K562 (cell line): ENCODE results near the gene TNK2. TPM values are rescaled to one million over a fixed set of nuclear protein-coding genes. Genes with fewer than 3 reads are reported as not detected.
"Not testable (repeated sequence)": the region's sequence is repeated elsewhere in the genome, so short reads cannot be mapped to it uniquely, and the experiment has no call there.

ENCODE experiments used
- ATAC-seq: fragments of 200-7000 bp; cut with Tn5 transposase; 3 replicates; pipeline ENCODE4 v1.9.1; 2020; ENCODE audit warnings: moderate library complexity
- BruUV-seq: library from RNA; stranded (reverse); fragments of 400-500 nt; replicated peaks from 2 replicates; lab custom pipeline; 2021; lab: Mats Ljungman, UMichigan
- CTCF ChIA-PET: fragments of 300-600 bp; formaldehyde crosslinking; extraction: SDS; loops from one replicate; lab custom pipeline; 2021; ENCODE audit warnings: low intra/inter-chr PET ratio; lab: Yijun Ruan, JAX
- POLR2A ChIA-PET: fragments of 300-600, 350-650 bp; sonication (Branson Sonifier 250); formaldehyde crosslinking; extraction: SDS; loops from one replicate; lab custom pipeline; 2021; ENCODE audit warnings: antibody characterized with exemption, inconsistent platforms; lab: Yijun Ruan, JAX
- DNase-seq, 4 experiments: peaks; one replicate each; pipeline versions ENCODE4 v3.0.0 to v3.0.0-alpha.2; 2011 to 2018; ENCODE audit warnings: low spot score in 3 of 4, mixed read lengths in 3 of 4; ENCODE audit errors: extremely low read depth in 1 of 4
- FAIRE-seq: peaks from 2 replicates; lab custom pipeline; 2011; peaks lifted over from hg19 to GRCh38; lab: Jason Lieb, UNC
- H2AFZ ChIP-seq: 2 replicates; pipeline ENCODE4 v1.6.0; 2011; ENCODE audit warnings: low read depth, low read length, control low read depth, inconsistent platforms
- H3K27ac ChIP-seq: fragments of 200-600 bp; 3 replicates; pipeline ENCODE4 v1.8.0; 2011; ENCODE audit warnings: low read depth, mild to moderate bottlenecking, control low read depth, inconsistent platforms, low read length, moderate library complexity, mixed read lengths; ENCODE audit errors: extremely low read depth
- H3K27me3 ChIP-seq, 2 experiments: fragments of 300-600 bp in 1 of 2; 2 replicates in 1 of 2; 3 replicates in 1 of 2; pipeline versions ENCODE4 v1.6.0 to v1.8.0; 2011; ENCODE audit warnings: inconsistent platforms in 2 of 2, low read length in 2 of 2, mild to moderate bottlenecking in 1 of 2, mixed read lengths in 1 of 2, moderate library complexity in 1 of 2; ENCODE audit not compliant: control insufficient read depth in 2 of 2, insufficient read depth in 2 of 2
- H3K36me3 ChIP-seq: fragments of 300-600 bp; 3 replicates; pipeline ENCODE4 v1.8.0; 2011; ENCODE audit warnings: mild to moderate bottlenecking, low read length, inconsistent platforms; ENCODE audit not compliant: control insufficient read depth, insufficient read depth
- H3K4me1 ChIP-seq, 2 experiments: fragments of 200-600 bp in 1 of 2; replicated peaks in 1 of 2; 2 replicates in 1 of 2; 3 replicates in 1 of 2; pipeline versions ENCODE4 v1.5.1 to v1.8.0; 2011; ENCODE audit warnings: inconsistent platforms in 2 of 2, low read length in 2 of 2, mild to moderate bottlenecking in 1 of 2, mixed read lengths in 1 of 2, moderate library complexity in 1 of 2; ENCODE audit not compliant: control insufficient read depth in 2 of 2, insufficient read depth in 2 of 2
- H3K4me2 ChIP-seq: 2 replicates; pipeline ENCODE4 v1.6.1; 2011; ENCODE audit warnings: low read length, control low read depth, inconsistent platforms, mixed read lengths; ENCODE audit not compliant: insufficient read depth
- H3K4me3 ChIP-seq: fragments of 200-600 bp; sonication (generic), shearing (Covaris generic); 2 replicates; pipeline ENCODE4 v1.5.1; 2016; ENCODE audit warnings: control low read depth, inconsistent platforms
- H3K79me2 ChIP-seq: fragments of 200-600 bp; 3 replicates; pipeline ENCODE4 v1.8.0; 2011; ENCODE audit warnings: low read length, inconsistent platforms; ENCODE audit not compliant: control insufficient read depth, insufficient read depth
- H3K9ac ChIP-seq, 2 experiments: 2 replicates each; pipeline versions ENCODE4 v1.6.0 to v1.6.1; 2011; ENCODE audit warnings: low read depth in 2 of 2, low read length in 2 of 2, control low read depth in 1 of 2, inconsistent platforms in 1 of 2, mild to moderate bottlenecking in 1 of 2, mixed read lengths in 1 of 2; ENCODE audit not compliant: insufficient read depth in 1 of 2
- H3K9me1 ChIP-seq: one replicate; pipeline ENCODE4 v1.6.0; 2011; ENCODE audit warnings: inconsistent platforms, mild to moderate bottlenecking, low read length, moderate library complexity; ENCODE audit not compliant: control insufficient read depth, insufficient read depth
- H3K9me3 ChIP-seq: replicated peaks from 2 replicates; pipeline ENCODE4 v1.5.1; 2011; ENCODE audit warnings: low read depth, low read length, inconsistent platforms; ENCODE audit not compliant: control insufficient read depth, insufficient read depth
- H4K20me1 ChIP-seq: replicated peaks from 2 replicates; pipeline ENCODE4 v1.6.1; 2011; ENCODE audit warnings: low read length, inconsistent platforms, mixed read lengths; ENCODE audit not compliant: control insufficient read depth, insufficient read depth
- C11orf30 ChIP-seq: fragments of 450-650 bp; IDR thresholded peaks from 2 replicates; pipeline ENCODE4 v1.6.1; 2016; ENCODE audit warnings: low read depth, mild to moderate bottlenecking
- DNMT1 ChIP-seq: fragments of 450-650 bp; IDR thresholded peaks from 2 replicates; pipeline ENCODE4 v1.6.1; 2016; ENCODE audit warnings: antibody characterized with exemption, mild to moderate bottlenecking
- ETV6 ChIP-seq, 3 experiments: fragments of 150-350 bp in 1 of 3; sonication (generic) in 1 of 3; formaldehyde crosslinking in 1 of 3; IDR thresholded peaks; 2 replicates each; pipeline versions ENCODE4 v1.6.1 to v1.8.0; 2014 to 2022; ENCODE audit warnings: borderline replicate concordance in 2 of 3, low read depth in 2 of 3, antibody characterized with exemption in 1 of 3, low read length in 1 of 3, mild to moderate bottlenecking in 1 of 3, missing genetic modification reagents in 1 of 3
- MAFF ChIP-seq: IDR thresholded peaks from 2 replicates; pipeline ENCODE4 v1.6.1; 2012; ENCODE audit warnings: low read length, improper control_type of control experiment
- NFE2 ChIP-seq: IDR thresholded peaks from 2 replicates; pipeline ENCODE4 v1.6.1; 2014; ENCODE audit warnings: antibody characterized with exemption, low read depth
- PRMT5 ChIP-seq: sonication (generic); formaldehyde crosslinking; IDR thresholded peaks from 2 replicates; pipeline ENCODE4 v1.5.0; 2020; ENCODE audit warnings: missing genetic modification reagents
- RB1 ChIP-seq: fragments of 450-650 bp; IDR thresholded peaks from 2 replicates; pipeline ENCODE4 v1.6.1; 2017; ENCODE audit warnings: low read depth, mild to moderate bottlenecking
- RFX7 ChIP-seq: fragments of 250-450 bp; sonication (Bioruptor Pico); IDR thresholded peaks from 2 replicates; pipeline ENCODE4 v1.5.1; 2021; ENCODE audit warnings: mild to moderate bottlenecking
- TSC22D4 ChIP-seq: fragments of 450-650 bp; IDR thresholded peaks from 2 replicates; pipeline ENCODE4 v1.6.1; 2016; ENCODE audit warnings: missing genetic modification characterization, missing biosample characterization, control low read depth
- WGBS: fragments of 100-300 bp; shearing (Covaris generic); methylation state at CpG from one replicate; pipeline ENCODE4 v1.1.6; 2016; ENCODE audit warnings: low coverage, mixed read lengths; ENCODE audit not compliant: insufficient coverage; ENCODE audit errors: missing lambda C conversion rate; 5-methylcytosine and 5-hydroxymethylcytosine counted together
- in situ Hi-C: fragments of 300-500 bp; cut with MboI; formaldehyde crosslinking; loops from 4 replicates; pipeline ENCODE4 v1.15.0; 2018; ENCODE audit warnings: inconsistent platforms, mixed read lengths
- intact Hi-C: fragments of 100-400 bp; cut with micrococcal nuclease; formaldehyde crosslinking; loops from 2 replicates; pipeline ENCODE4 v1.14.2; 2022
- polyA plus RNA-seq, 8 experiments: library from polyadenylated mRNA; depleted of rRNA in 4 of 8; stranded (reverse) in 5 of 8; unstranded in 3 of 8; fragments of >200 nt; fragmentation: Nextera tagmentation in 2 of 8; fragmentation: Illumina TruSeq in 1 of 8; extraction: Ambion mirVana in 2 of 8; extraction: Trizol in 1 of 8; gene quantifications; 2 replicates each; pipeline versions ENCODE4 v1.2.1 to v1.2.3, GENCODE V29; 2011 to 2014; ENCODE audit warnings: inconsistent platforms in 1 of 8, missing spikeins in 1 of 8
- total RNA-seq, 7 experiments: library from RNA; depleted of rRNA in 6 of 7; stranded (reverse); fragments of >200 nt in 6 of 7; fragmentation: Illumina TruSeq in 2 of 7; extraction: Trizol in 2 of 7; gene quantifications; 2 replicates each; pipeline versions ENCODE4 v1.2.1 to v1.2.3, GENCODE V29; 2011 to 2021; ENCODE audit warnings: low replicate concordance in 1 of 7
- TF ChIP-seq, protein P1 (sequence below): sonication (generic); formaldehyde crosslinking; IDR thresholded peaks from 2 replicates; pipeline ENCODE4 v1.8.0; 2023; ENCODE audit warnings: mild to moderate bottlenecking, missing genetic modification reagents

The TNK2 gene
- total and polyA plus RNA-seq, 9 of the 15 experiments (the other 6 are each of a cell fraction or from before 2014, with no cell fraction given) = 0.03 to 33.8 (median 6.5) TPM

DNA sequence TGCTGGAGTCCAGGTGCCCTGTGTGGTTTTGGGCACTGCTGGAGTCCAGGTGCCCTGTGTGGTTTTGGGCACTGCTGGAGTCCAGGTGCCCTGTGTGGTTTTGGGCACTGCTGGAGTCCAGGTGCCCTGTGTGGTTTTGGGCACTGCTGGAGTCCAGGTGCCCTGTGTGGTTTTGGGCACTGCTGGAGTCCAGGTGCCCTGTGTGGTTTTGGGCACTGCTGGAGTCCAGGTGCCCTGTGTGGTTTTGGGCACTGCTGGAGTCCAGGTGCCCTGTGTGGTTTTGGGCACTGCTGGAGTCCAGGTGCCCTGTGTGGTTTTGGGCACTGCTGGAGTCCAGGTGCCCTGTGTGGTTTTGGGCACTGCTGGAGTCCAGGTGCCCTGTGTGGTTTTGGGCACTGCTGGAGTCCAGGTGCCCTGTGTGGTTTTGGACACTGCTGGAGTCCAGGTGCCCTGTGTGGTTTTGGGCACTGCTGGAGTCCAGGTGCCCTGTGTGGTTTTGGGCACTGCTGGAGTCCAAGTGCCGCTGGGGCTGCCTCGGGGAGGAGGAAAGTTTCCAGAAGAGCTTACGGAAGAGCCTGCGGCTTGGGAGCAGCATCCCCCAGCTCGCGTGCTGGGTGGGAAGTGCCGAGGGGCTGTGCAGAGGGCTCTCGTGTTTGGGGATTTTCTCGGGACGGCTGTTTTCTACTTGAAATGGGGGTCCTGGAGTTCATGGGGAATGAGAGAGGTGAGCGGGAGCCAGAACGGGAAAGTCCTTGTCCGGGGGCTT lies 83.7 kb downstream of the TNK2 start:
- Histone ChIP-seq H3K4me1 (peaks cover 0 to 35% of the 10 kb centered on the region in 2 experiments; a peak in 2 of 5 replicates), H3K27me3 (peaks cover 9 to 25% of the 10 kb centered on the region in 2 experiments)
- FAIRE-seq, H3K9me3 ChIP-seq, in situ Hi-C loops, H3K4me2 ChIP-seq, BruUV-seq, H3K27ac ChIP-seq, H3K79me2 ChIP-seq, H2AFZ ChIP-seq, H3K36me3 ChIP-seq, H4K20me1 ChIP-seq, DNase-seq, H3K9ac ChIP-seq, ATAC-seq, CTCF ChIA-PET, intact Hi-C loops, H3K9me1 ChIP-seq, H3K4me3 ChIP-seq: not testable (repeated sequence)
- WGBS = 59% methylated on average over 9 of the region's 13 CpGs
- POLR2A ChIA-PET = interaction anchor here (0.9 kb wide), 1 partner anchor 15 kb away, joined by 3 read pairs; no protein-coding TSS in a partner anchor

DNA sequence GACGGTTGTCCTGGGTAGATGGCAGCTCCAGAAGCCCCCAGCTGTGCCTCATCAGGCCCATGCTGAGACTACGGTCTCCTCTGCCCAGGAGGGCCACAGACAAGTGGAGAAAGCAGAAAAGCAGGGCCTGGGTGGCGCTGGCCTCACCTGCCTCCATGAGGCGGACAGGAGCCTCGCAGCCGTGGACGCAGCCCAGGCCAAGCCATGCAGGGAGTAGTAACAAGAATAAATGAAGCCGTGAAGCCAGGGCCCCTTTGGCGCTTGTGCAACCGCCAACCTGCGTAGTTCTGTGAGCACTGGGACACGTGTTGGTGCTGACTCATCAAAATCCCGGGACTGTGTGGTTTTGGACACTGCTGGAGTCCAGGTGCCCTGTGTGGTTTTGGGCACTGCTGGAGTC lies 84.4 kb downstream of the TNK2 start:
- Histone ChIP-seq H3K9me1 (peaks cover 2% of the 10 kb centered on the region), H3K4me2 (no peak overlapping the region)
- ATAC-seq = peak; percentile 76
- no peak for TF ChIP-seq RFX7 (CRISPR knock-in tag)
- TF ChIP-seq, protein P1, sequence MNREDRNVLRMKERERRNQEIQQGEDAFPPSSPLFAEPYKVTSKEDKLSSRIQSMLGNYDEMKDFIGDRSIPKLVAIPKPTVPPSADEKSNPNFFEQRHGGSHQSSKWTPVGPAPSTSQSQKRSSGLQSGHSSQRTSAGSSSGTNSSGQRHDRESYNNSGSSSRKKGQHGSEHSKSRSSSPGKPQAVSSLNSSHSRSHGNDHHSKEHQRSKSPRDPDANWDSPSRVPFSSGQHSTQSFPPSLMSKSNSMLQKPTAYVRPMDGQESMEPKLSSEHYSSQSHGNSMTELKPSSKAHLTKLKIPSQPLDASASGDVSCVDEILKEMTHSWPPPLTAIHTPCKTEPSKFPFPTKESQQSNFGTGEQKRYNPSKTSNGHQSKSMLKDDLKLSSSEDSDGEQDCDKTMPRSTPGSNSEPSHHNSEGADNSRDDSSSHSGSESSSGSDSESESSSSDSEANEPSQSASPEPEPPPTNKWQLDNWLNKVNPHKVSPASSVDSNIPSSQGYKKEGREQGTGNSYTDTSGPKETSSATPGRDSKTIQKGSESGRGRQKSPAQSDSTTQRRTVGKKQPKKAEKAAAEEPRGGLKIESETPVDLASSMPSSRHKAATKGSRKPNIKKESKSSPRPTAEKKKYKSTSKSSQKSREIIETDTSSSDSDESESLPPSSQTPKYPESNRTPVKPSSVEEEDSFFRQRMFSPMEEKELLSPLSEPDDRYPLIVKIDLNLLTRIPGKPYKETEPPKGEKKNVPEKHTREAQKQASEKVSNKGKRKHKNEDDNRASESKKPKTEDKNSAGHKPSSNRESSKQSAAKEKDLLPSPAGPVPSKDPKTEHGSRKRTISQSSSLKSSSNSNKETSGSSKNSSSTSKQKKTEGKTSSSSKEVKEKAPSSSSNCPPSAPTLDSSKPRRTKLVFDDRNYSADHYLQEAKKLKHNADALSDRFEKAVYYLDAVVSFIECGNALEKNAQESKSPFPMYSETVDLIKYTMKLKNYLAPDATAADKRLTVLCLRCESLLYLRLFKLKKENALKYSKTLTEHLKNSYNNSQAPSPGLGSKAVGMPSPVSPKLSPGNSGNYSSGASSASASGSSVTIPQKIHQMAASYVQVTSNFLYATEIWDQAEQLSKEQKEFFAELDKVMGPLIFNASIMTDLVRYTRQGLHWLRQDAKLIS (CRISPR knock-in tag) = no peak
- no peak for TF ChIP-seq TSC22D4 (tag)
- peak; percentile 68 for TF ChIP-seq NFE2
- peak; percentile 96 for TF ChIP-seq C11orf30
- TF ChIP-seq MAFF = peak; percentile 93
- no peak for TF ChIP-seq ETV6 (IDR thresholded peaks at IDR 0.05; ENCODE audit: borderline replicate concordance in 1 of 2, low read depth in 2 of 2, low read length in 1 of 2)
- TF ChIP-seq ETV6 (CRISPR knock-in tag; IDR thresholded peaks at IDR 0.05; ENCODE audit: borderline replicate concordance) = 0 out of 2 replicates have a peak, but pooled peaks have one; percentile 21
- TF ChIP-seq DNMT1 = no peak
- TF ChIP-seq RB1 = no peak
- TF ChIP-seq PRMT5 (CRISPR knock-in tag) = no peak

More for the DNA sequence above, 84.4 kb downstream of the TNK2 start:
- ChIA-PET CTCF (no interaction called here), POLR2A (no interaction called here)
- 0 out of 2 replicates have a peak overlapping the region, but pooled peaks have one; percentile 25 for H2AFZ ChIP-seq
- H3K9me3 ChIP-seq = no peaks in the 10 kb centered on the region
- no peak for FAIRE-seq
- no peak overlapping the region for H3K4me3 ChIP-seq
- H3K36me3 ChIP-seq = no peaks in the 10 kb centered on the region
- H3K9ac ChIP-seq = peak overlapping the region in 1 of 2 experiments; percentile 73; a peak in 2 of 4 replicates
- no peak overlapping the region for H3K27ac ChIP-seq
- peak in 2 of 4 experiments; percentile 39 to 45 for DNase-seq
- WGBS = 31% methylated on average over 13 of the region's 13 CpGs
- no TSS peak for BruUV-seq
- H3K79me2 ChIP-seq = no peaks in the 10 kb centered on the region
- intact Hi-C loops (no loop called here), in situ Hi-C loops (no loop called here)
- no peaks in the 10 kb centered on the region for H4K20me1 ChIP-seq
- peaks cover 9 to 22% of the 10 kb centered on the region in 2 experiments for H3K27me3 ChIP-seq
- peaks cover 0 to 35% of the 10 kb centered on the region in 2 experiments; a peak in 2 of 5 replicates for H3K4me1 ChIP-seq
